PC-3 (cell line): ENCODE results near the gene TTC24. TPM values are rescaled to one million over a fixed set of nuclear protein-coding genes. Genes with fewer than 3 reads are reported as not detected.

ENCODE experiments used
- ATAC-seq: fragments of 200-7000 bp; cut with Tn5 transposase; 2 replicates; pipeline ENCODE4 v1.9.1; 2020; ENCODE audit warnings: mild to moderate bottlenecking, moderate library complexity
- BruUV-seq: library from RNA; stranded (reverse); fragments of 400-500 nt; replicated peaks from 2 replicates; lab custom pipeline; 2021; lab: Mats Ljungman, UMichigan
- CTCF ChIA-PET: fragments of 300-600 bp; sonication (Branson Sonifier 250); formaldehyde crosslinking; loops from one replicate; lab custom pipeline; 2022; ENCODE audit warnings: antibody characterized with exemption; lab: Charles Lee
- POLR2A ChIA-PET: fragments of 300-600 bp; sonication (Branson Sonifier 250); formaldehyde crosslinking; loops from one replicate; lab custom pipeline; 2022; ENCODE audit warnings: antibody characterized with exemption; ENCODE audit not compliant: unreplicated experiment; lab: Charles Lee
- DNase-seq: peaks from one replicate; pipeline ENCODE4 v3.0.0-alpha.2; 2015
- H2AFZ ChIP-seq: fragments of 300-600 bp; sonication (generic); 2 replicates; pipeline ENCODE4 v1.6.0; 2016; ENCODE audit warnings: antibody characterized with exemption, low read length
- H3F3A ChIP-seq: fragments of 300-600 bp; sonication (generic); one replicate; pipeline ENCODE4 v1.6.0; 2017; ENCODE audit warnings: antibody characterized with exemption, low read length, control low read depth, mild to moderate bottlenecking; ENCODE audit not compliant: unreplicated experiment
- H3K27ac ChIP-seq: fragments of 300-600 bp; sonication (generic); 2 replicates; pipeline ENCODE4 v1.5.1; 2016; ENCODE audit warnings: mild to moderate bottlenecking, low read length
- H3K27me3 ChIP-seq: fragments of 300-600 bp; sonication (generic); 2 replicates; pipeline ENCODE4 v1.6.1; 2016; ENCODE audit warnings: low read length, mixed read lengths
- H3K36me3 ChIP-seq: fragments of 300-600 bp; sonication (generic); 2 replicates; pipeline ENCODE4 v1.6.1; 2016; ENCODE audit warnings: low read depth, mixed run types, low read length, mixed read lengths
- H3K4me1 ChIP-seq: fragments of 300-600 bp; sonication (generic); 2 replicates; pipeline ENCODE4 v1.5.1; 2016; ENCODE audit warnings: low read length; ENCODE audit not compliant: insufficient read depth
- H3K4me2 ChIP-seq: fragments of 300-600 bp; sonication (generic); 2 replicates; pipeline ENCODE4 v1.6.0; 2016; ENCODE audit warnings: low read length
- H3K4me3 ChIP-seq: fragments of 300-600 bp; sonication (generic); 2 replicates; pipeline ENCODE4 v1.5.1; 2016; ENCODE audit warnings: mild to moderate bottlenecking, low read length, mixed read lengths
- H3K79me2 ChIP-seq: fragments of 300-600 bp; sonication (generic); 2 replicates; pipeline ENCODE4 v1.6.1; 2017; ENCODE audit warnings: low read length, mixed read lengths
- H3K9ac ChIP-seq: fragments of 300-600 bp; sonication (generic); 2 replicates; pipeline ENCODE4 v1.6.0; 2016; ENCODE audit warnings: mild to moderate bottlenecking, low read length
- H3K9me2 ChIP-seq: fragments of 300-600 bp; sonication (generic); replicated peaks from 2 replicates; pipeline ENCODE4 v1.6.1; 2016; ENCODE audit warnings: mixed run types, low read length, mixed read lengths
- H3K9me3 ChIP-seq: fragments of 300-600 bp; sonication (generic); 2 replicates; pipeline ENCODE4 v1.6.1; 2016; ENCODE audit warnings: low read length, mixed read lengths
- H4K20me1 ChIP-seq: fragments of 300-600 bp; sonication (generic); 2 replicates; pipeline ENCODE4 v1.6.1; 2016; ENCODE audit warnings: low read length, mixed read lengths
- CTCF ChIP-seq: fragments of 300-600 bp; sonication (generic); conservative IDR thresholded peaks from 2 replicates; pipeline ENCODE4 v1.5.1; 2017; ENCODE audit warnings: antibody characterized with exemption, low read depth, mild to moderate bottlenecking, low read length
- EZH2 ChIP-seq: fragments of 300-600 bp; sonication (generic); IDR thresholded peaks from one replicate; pipeline ENCODE4 v1.6.1; 2017; ENCODE audit warnings: antibody characterized with exemption, mild to moderate bottlenecking, low read length; ENCODE audit not compliant: unreplicated experiment
- EZH2phosphoT487 ChIP-seq: fragments of 300-600 bp; sonication (generic); IDR thresholded peaks from 2 replicates; pipeline ENCODE4 v1.6.1; 2018; ENCODE audit warnings: mild to moderate bottlenecking, antibody characterized with exemption, low read length, borderline replicate concordance
- intact Hi-C: fragments of 100-400 bp; cut with micrococcal nuclease; formaldehyde crosslinking; loops from 2 replicates; pipeline ENCODE4 v1.9.0; 2023
- total RNA-seq: library from RNA; depleted of rRNA; stranded (reverse); fragments of >200 nt; gene quantifications from 2 replicates; pipeline ENCODE4 v1.2.3, GENCODE V29; 2014

Gene TTC24
- total RNA-seq, 1 experiment from 2014 or later, result not detected

GRCh38 chr1:156577550-156577949 lies 2.0 kb upstream of the TTC24 start:
- H4K20me1 ChIP-seq, result no peaks in the 10 kb centered on the region
- no peaks in the 10 kb centered on the region for H3K27me3 ChIP-seq
- H3F3A ChIP-seq, result no peaks in the 10 kb centered on the region
- no peak overlapping the region for H2AFZ ChIP-seq
- no peaks in the 10 kb centered on the region for H3K9me3 ChIP-seq
- H3K36me3 ChIP-seq, result no peaks in the 10 kb centered on the region
- H3K9me2 ChIP-seq, result no peaks in the 10 kb centered on the region
- H3K4me3 ChIP-seq, result no peak overlapping the region
- no TSS peak for BruUV-seq
- ChIA-PET CTCF (no interaction called here), POLR2A (interaction anchor here (1.0 kb wide), 1 partner anchor 76 kb away, joined by 4 read pairs; no protein-coding TSS in a partner anchor)
- no peaks in the 10 kb centered on the region for H3K79me2 ChIP-seq
- H3K9ac ChIP-seq, result no peak overlapping the region
- intact Hi-C loops, result no loop called here
- DNase-seq, result peak; percentile 37
- no peak for TF ChIP-seq EZH2phosphoT487
- no peak for TF ChIP-seq CTCF
- 0 out of 2 replicates have a peak, but pooled peaks cover 3% of the 10 kb centered on the region for H3K4me1 ChIP-seq
- H3K27ac ChIP-seq, result no peak overlapping the region
- peak; percentile 79 for ATAC-seq
- H3K4me2 ChIP-seq, result no peak overlapping the region

- no peak overlapping the region for H3K27ac ChIP-seq
- no peaks in the 10 kb centered on the region for H4K20me1 ChIP-seq
- H3K4me2 ChIP-seq, result no peak overlapping the region
- TF ChIP-seq EZH2phosphoT487 (no peak), EZH2 (no peak), CTCF (no peak)
- DNase-seq (no peak), ATAC-seq (no peak)
- BruUV-seq, result no TSS peak
- ChIA-PET POLR2A (no interaction called here), CTCF (interaction anchor here (0.6 kb wide), 1 partner anchor 39 kb away, joined by 8 read pairs; no protein-coding TSS in a partner anchor)
- no peaks in the 10 kb centered on the region for H3K9me2 ChIP-seq
- no peaks in the 10 kb centered on the region for H3F3A ChIP-seq
- H3K9ac ChIP-seq, result no peak overlapping the region
- no peaks in the 10 kb centered on the region for H3K27me3 ChIP-seq
- intact Hi-C loops, result no loop called here
- no peaks in the 10 kb centered on the region for H3K4me1 ChIP-seq
- no peaks in the 10 kb centered on the region for H3K79me2 ChIP-seq
- H3K36me3 ChIP-seq, result no peaks in the 10 kb centered on the region
- H2AFZ ChIP-seq, result no peak overlapping the region
- H3K9me3 ChIP-seq, result no peaks in the 10 kb centered on the region
- H3K4me3 ChIP-seq, result no peak overlapping the region
Measured at GRCh38 chr1:156578055-156578454, 1.5 kb upstream of the TTC24 start.

- H3K4me1 ChIP-seq, result no peaks in the 10 kb centered on the region
- H3K4me2 ChIP-seq, result no peak overlapping the region
- H3K27me3 ChIP-seq, result no peaks in the 10 kb centered on the region
- no peaks in the 10 kb centered on the region for H4K20me1 ChIP-seq
- no peak overlapping the region for H3K4me3 ChIP-seq
- ATAC-seq (no peak), DNase-seq (no peak)
- H3K9me2 ChIP-seq, result no peaks in the 10 kb centered on the region
- TF ChIP-seq CTCF (no peak), EZH2 (no peak), EZH2phosphoT487 (no peak)
- H3F3A ChIP-seq, result no peaks in the 10 kb centered on the region
- intact Hi-C loops, result no loop called here
- H3K36me3 ChIP-seq, result no peaks in the 10 kb centered on the region
- H3K9ac ChIP-seq, result no peak overlapping the region
- ChIA-PET POLR2A (no interaction called here), CTCF (no interaction called here)
- H3K27ac ChIP-seq, result no peak overlapping the region
- H2AFZ ChIP-seq, result no peak overlapping the region
- H3K79me2 ChIP-seq, result no peaks in the 10 kb centered on the region
- no TSS peak for BruUV-seq
- H3K9me3 ChIP-seq, result no peaks in the 10 kb centered on the region
Measured at GRCh38 chr1:156581661-156582387, 2.3 kb downstream of the TTC24 start.
